SW480 (cell line): ENCODE measurements around the gene KCNQ4.

ENCODE experiments used
- DNase-seq: peaks from one replicate; pipeline ENCODE4 v3.0.0-alpha.2; 2016; ENCODE audit warnings: low spot score

Gene KCNQ4

DNA sequence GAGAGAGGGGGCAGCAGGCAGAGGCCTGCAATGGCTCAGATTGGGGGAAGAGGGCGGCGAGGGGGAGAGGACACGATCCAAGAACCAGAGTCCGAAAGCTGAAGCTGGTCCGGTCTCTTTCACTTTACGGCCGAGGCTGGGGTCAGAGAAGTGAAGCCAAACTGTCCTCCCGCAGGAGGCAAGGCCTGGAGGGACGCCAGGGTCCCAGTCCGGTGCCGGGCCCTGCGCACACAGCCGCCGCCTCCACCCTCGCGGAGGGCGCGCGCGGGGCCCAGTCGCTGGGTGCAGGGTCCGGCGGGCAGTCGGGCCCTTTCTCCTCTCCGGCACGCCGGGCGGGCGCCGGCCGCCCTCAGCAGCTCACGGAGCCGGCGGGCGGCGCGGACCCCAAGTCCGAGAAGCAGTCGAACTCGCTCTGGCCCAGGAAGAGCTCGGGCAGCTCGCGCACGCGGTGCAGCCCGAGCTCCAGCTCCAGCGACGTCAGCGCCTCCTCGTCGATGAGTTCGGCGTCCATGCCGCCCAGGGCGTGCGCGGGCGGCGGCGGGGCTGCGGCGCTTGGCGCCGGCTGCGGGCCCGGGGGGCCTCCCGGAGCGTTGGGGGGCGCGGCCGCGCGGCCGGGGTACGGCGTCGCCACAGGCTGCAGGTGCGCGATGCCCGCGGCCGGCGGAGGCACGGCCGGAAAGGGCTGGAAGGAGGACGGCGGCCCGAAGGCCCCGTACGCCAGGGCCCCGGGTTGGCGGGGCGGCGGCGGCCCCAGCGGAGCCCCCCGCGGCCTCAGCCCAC, 77.8 kb downstream of the KCNQ4 start:
- DNase-seq, result no peak

DNA sequence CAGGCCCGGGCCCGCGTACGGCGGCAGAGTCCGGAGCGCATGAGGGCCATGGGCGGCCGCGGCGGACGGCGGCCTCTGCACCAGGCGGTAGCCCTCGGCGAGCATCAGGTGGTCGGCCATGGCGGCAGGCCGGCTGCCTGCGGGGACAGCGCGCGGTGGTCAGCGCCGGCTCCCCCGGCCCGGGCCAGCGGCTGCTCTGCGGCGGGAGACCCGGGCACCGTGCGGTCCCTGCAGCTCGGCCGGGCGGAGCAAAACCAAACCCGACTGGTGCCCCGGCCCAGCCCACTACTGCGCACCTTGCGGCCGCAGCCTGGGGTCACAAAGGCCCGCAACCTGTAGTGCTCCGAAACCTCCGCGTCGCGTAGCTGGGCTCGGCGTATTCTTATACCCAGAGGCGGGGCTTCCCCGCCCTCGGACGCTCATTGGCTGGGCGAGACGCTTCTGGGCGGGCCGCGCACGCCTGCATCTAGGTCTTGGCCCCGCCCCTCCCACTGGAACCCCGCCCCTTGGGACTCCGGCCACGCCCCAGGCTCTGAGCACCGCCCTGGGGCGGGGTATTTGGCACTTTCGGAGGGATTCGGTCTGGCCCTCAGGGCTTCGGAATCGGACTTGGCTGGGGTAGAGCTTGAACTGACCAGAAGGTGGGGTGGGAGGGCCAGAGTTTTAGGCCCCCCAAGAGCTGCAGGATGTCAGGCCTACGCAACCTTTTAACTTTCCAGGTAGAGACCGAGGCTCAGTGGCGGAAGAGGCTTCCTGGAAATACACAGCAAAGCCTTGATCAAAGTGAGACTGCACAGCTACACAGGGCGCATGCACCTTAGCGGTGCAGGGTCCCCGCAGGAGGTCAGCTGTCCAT, 78.6 kb downstream of the KCNQ4 start, which contains the start of gene CITED4:
TSS of gene CITED4 (minus strand) at position 356 of the 856 bp plus-strand sequence. CDS start at position 120, 236 bp downstream.
- peak; percentile 87 for DNase-seq

DNA sequence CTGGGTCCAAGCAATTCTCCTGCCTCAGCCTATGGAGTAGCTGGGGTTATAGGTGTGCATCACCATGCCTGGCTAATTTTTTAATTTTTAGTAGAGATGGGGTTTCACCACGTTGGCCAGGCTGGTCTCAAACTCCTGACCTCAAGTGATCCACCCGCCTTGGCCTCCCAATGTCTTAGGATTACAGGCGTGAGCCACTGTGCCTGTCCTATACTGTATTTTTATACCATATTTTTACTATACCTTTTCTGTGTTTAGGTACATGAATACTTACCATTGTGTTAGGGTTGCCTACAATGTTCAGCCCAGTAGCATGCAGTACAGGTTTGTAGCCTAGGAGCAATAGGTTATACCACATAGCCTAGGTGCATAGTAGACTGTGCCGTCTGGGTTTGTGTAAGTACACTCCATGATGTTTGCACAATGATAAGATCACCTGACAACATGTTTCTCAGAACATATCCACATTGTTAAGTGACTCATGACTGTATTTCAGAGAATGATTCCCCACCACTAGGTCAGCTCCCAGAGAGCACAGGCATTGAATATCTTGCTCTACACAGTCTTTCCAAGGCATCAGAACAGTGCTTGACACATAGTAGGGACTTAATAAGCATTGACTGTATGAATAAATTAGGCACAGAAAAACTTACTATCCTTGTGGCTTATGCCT, 84.6 kb downstream of the KCNQ4 start:
- DNase-seq, result peak; percentile 57

DNA sequence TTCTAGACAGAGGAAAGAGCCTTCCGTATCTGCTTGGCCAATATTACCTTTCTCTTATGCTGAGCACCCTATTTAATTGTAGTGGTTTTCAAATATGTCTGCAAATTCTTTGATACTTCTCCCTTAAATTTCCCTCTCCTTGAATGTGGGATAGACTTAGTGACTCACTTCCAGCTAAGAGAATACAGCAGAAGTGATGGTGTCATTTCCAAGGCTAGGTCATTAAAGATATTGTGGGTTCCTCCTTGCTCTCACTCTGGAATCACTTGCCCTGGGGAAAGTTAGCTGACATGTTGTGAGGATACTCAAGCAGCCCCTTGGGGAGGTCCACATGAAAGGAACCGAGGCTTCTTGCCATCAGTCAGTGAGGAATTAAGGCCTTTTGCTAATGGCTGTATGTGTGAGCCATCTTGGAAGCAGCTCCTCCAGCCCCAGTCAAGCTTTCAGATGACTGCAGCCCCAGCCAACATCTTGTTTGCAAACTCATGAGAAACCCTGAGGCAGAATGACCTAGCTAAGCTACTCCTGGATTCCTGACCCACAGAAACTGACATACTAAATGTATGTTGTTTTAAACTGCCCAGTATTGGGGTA, 86.6 kb downstream of the KCNQ4 start:
- peak; percentile 27 for DNase-seq

DNA sequence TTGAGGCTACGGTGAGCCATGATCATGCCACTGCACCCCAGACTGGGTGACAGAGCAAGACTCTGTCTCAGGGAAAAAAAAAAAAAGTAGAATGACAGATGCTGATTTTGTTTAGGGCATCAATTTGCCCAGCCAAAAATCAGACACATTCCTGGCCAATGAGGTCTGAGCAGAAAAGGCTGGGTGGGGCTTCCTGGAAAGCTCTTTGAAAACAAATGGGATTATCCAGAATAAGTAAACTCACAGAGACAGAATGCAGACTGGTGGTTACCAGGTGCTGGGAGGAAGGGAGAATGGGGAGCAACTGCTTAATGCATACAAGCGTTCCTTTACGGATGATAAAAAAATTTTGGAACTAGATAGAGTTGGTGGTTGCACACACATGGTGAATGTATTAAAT, 88.7 kb downstream of the KCNQ4 start:
- DNase-seq, result no peak

DNA sequence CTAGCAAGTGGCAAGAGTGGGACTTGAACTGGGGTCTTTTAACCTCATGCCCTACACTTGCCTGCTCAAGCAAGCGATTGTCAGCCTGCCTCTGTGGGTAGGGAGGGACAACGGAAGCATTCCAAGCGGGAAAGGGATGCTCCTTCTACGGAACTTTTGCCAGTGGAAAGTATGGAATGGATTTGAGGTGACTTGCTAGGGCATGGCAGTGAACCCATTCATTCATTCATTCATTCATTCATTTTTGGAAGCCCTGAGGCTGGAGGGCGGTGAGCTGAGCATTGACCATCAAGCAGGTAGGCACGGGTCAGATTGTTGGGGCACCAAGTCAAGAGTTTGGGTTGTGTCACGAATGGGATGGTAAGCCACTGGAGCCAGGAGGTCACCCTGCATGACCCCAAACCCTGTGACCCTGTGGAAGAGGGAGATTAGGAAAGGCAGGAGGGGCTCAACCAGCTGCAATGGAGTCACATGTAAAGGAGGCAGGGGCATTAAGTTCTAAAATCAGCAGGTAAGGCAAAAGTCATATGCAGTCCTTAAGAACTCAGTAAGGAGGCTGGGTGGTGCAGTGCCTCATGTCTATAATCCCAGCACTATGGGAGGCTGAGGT, 90.4 kb downstream of the KCNQ4 start:
- no peak for DNase-seq

DNA sequence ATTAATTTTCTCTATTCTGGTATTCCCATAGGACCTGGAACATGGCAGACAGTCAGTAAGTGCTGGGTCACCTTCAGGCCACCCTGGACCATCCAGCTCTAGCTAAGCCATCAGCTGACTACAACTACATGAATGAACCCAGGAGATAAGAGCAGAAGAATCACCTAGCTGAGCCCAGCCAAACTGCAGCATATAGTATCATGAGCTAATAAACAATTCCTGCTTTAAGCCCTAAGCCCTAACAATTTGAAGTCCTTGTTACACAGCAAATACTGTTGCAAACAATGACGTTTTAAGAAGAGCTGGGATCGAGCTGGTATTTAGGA, 92.8 kb downstream of the KCNQ4 start:
- DNase-seq, result no peak

DNA sequence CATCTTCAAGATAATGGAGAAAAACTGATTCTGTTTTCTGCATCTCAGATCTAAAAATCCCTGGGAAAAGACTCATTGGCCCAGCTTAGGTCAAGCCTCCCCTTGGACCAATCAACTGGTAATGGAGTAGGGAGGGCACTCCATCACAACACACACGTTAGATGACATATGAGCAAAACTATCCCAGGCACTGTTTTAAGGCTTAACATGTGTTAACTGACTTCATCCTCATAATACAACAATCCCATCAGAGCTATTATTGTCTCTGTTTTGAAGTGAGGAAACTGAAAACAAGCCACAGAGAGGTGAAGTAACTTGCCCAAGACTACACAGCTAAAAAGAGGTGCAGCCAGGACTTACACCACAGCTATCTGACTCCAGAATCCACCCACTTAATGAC, 93.3 kb downstream of the KCNQ4 start:
- DNase-seq, result no peak

DNA sequence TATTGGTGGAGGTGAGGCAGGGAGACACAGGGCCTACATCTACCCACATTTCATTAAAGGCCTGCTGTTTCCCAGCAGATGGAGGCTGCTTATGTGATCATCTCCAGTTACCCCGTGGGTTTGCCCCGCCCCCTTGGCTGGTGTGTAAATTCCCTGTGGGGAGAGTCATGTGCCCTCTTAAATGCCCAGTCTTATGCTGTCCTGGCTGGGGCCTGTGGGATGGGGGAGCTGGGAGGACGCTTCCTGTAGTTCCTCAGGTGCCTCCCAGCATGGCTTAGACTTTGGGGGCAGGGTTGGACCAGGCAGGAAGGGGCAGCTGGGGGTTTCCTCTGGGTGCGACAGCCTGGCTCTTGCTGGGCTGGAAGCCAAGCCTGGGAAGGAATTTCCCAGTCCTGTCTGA, 94.1 kb downstream of the KCNQ4 start:
- DNase-seq, result peak; percentile 88

DNA sequence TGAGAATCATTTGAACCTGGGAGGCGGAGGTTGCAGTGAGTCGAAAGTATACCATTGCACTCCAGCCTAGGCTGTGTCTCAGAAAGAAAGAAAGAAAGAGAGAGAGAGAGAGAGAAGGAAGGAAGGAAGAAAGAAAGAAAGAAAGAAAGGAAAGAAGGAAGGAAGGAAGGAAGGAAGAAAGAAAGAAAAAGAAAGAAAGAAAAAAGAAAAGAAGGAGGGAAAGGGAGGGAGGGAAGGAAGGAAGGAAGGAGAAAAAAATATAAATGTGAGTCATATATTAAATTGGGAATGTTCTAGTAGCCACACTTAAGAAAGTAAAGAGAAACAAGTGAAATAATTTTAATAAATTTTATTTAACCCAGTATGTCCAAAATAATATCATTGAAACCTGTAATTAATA, 95.3 kb downstream of the KCNQ4 start:
- DNase-seq, result no peak

DNA sequence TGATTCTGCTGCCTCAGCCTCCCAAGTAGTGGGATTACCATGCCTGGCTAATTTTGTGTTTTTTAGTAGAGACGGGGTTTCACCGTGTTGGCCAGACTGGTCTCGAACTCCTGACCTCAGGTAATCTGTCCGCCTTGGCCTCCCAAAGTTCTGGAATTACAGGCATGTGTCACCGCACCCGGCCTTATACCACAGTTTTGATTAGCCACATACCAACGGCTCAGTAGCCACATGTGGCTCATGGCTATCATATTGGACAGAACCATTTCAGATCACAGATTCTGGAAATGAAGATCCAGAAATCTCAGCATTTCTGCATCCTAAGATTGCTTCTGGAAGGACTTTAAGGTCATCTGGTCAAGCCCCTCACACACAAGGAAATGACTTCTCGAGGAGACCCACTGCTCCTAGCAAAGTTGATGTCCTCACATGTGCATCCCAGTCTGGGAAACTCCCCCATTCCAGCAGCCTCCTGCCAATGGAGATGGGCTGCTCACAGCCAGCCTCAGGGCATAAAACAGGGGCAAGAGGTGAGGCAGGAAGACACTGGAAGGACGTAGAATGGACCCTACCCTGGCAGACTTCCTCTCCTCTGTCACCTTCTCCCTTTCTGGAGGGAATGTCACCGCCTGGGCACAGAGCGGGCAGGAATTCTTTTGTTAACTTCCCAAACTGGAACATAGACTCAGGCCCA, 96.0 kb downstream of the KCNQ4 start:
- DNase-seq, result no peak

DNA sequence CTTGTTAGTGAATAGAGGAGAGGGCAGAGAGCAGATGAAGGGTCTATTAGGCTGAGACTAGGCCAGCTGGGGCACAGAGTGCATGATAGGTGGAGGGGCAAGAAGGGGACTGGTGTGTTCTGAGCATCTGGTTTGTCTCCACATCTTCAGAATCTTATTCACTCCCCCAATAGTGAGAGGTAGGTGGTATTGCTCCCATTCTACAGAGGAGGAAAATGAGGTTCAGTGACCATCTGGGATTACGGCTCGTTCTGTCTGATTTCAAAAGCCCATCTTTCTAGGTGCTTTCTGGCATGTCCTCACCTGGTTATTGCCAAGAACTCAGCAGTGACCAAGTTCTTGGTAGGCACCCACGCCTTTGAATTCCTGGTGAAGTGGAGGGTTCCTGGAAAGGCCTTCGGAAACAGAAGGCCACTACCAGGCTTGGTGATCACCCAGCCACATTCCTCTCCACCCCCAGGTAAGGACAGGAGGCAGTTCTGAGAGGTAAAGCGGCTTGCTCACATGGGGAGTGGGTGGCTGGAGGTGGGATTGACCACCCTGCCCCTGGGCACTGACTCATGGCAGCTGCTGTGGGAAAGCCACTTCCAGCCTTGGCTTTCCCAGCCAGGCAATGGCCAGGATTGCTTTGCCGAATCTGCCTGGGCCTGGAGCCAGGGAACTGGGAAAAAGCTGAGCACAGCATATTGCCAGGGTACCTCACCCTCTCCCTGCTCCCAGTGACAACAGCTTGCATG, 97.4 kb downstream of the KCNQ4 start:
- no peak for DNase-seq

DNA sequence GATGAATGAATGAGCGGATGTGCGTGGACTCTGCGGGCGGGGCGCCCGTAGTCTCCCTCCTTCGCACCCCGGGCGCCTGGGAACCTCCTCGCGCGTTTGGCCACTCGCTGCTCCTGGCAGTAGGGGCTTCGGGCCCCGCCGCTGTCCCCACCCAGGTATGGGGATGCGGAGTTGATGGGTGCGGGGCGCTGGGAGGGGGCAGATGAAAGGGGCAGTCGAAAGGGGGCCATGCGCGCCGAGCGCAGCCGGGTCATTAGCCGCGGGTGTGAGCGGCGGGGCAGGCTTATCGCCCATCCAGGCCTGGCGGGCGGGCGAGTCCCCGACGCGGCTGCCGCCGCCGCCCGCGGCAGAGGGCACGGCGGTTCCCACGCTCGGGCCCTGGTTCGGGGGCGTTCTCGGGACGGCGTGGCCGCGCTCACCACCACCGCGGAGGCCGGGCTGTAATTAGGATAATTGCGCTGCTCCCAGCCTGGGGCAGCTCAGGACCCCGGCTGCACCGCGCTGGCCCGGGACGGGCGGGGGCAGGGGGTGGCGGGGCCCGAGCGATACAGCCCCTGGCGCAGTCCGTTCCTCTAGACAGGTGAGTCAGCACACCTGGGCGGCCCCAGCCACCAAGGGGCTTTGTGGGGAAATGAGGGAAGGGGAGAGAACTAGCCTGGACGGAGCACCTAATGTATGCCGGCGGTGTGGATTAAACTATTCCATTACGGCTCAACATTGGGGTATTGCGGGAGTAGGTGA, 100.6 kb downstream of the KCNQ4 start:
- DNase-seq, result no peak

DNA sequence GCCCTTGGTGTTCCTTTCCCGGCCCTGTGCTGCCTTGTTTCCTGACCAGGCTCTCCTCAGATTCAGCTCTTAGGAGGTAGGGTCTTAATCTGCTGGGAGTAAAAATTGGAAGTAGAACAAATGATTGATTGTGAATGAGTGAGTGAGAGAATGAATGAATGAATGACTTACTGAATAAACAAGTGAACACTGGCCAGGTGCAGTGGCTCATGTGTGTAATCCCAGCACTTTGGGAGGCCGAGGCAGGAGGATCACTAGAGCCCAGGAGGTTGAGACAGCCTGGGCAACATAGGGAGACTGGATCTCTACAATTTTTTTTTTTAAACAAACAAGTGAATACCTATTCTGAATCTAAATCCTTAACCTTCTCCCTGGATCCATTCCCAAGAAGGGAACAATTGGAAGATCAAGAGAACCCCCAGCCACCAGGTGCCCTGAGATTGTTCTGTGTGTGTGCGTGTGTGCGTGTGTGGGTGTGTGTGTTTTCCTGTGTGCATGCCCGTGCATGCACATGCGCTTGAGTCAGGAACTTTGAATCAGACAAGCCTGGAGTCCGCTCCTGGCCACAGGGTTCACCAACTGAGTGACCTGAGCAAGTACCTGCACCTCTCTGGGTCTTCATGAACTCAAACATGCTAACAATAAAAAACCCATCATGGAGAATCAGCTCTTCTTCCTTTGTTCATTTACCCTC, 102.9 kb downstream of the KCNQ4 start:
- DNase-seq, result no peak

DNA sequence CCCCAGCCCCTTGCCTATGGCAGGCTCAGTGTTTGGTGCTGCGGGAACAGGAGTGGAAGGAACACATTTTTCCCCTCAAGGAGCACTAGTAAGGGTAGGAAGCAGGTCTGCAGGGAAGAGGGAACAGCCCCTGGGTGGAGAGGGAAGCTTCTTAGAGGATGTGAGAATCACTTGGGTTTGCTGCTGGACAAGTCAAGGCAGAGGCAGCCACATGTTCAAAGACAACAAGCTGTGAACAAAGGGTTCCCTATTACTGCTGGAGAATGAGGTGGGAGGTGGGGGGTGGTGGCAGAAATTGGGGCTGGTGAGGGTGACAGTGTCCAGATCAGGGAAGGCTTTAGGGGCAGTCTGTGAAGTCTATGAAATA, 103.4 kb downstream of the KCNQ4 start:
- DNase-seq, result no peak

DNA sequence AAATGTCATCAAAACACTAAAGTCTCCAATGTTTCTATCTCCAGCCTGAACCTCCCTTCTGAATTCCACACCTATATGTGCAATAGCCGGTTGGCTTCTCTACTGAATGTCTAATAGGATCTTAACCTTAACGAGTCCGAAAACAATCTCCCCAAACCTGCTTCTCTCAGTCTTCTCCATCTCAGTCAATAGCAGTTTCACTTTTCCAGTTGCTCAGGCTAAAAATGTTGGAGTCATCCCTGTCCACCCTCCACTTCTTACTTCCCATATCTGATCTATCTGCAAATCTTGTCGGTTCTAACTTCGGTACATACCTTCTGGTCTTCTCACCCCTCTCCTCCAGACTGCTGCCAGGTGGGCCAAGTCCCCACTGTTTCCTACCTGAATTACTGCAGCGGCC, 104.1 kb downstream of the KCNQ4 start:
- no peak for DNase-seq
